Measurements from ENCODE around the gene TMEM131.
"Not testable (repeated sequence)": the region's sequence is repeated elsewhere in the genome, so short reads cannot be mapped to it uniquely, and the experiment has no call there.

The TMEM131 gene

DNA sequence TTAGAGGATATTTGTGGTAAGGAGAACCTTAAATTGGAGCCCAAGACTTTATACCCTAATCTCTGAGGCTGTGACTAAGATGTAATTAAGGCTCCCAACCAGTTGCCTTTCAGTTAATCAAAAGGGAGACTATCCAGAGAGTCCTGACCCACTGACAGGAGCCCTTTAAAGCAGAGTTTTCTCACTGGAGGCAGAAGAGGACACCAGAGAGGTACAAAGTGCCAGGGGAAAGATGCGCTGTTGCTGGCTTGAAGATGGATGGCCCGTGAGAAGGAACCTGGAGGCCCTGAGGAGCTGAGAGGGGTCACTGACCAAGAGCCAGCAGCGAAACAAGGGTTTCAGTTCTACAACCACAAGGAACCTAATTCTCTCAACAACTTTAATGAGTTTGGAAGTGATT, 137.3 kb downstream of the TMEM131 start:
- no peak for DNase-seq (ENCODE audit: low read depth, low spot score)

DNA sequence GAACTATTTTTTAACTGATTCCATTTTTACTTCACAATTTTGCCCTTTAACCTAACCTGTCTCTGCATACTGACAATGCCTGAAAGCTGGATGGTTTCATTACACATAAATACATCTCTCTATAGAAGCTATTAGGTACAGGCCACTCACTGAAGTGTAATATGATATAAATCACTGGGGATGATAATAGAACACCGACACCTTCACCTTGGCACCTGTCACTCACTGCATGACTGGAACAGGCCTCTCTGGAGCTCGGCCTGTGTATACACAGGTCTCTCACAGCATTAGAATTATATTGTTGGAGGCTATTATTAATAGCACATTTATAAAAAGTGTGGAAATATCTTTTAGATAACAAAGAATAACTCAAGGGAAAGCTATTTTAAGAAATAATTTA, 138.2 kb downstream of the TMEM131 start:
- no peak for DNase-seq (ENCODE audit: low read depth, low spot score)

DNA sequence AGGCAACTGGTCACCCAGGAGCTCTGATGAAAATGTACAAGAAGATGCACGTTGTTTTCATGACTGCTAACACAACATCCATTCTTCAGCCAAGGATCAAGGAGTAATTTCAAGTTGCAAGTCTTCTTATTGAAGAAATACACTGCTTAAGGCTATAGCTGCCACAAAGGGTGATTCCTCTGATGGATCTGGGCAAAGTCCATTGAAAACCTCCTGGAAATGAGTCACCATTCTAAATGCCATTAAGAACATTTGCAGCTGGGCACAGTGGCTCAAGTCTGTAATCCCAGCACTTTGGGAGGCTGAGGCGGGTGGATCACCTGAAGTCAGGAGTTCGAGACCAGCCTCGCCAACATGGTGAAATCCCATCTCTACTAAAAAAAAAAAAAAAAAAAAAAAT, 142.7 kb downstream of the TMEM131 start:
- DNase-seq (ENCODE audit: low read depth, low spot score) = not testable (repeated sequence)

DNA sequence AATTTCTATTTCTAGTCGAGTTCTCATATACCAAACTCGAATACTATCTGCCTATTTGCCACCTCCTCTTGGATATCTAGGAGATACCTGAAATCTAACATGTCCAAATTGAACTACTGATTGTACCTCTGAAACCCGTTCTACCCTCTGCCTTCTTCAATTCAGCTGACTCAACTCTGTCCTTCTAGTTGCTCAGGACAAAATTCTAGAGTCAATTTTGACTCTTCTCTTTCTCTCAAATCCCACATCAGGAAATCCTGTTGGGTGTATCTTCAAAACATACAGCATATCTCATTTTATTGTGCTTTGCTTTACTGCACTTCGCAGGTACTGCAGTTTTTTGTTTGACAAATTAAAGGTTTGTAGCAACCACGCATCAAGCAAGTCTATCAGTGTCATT, 144.6 kb downstream of the TMEM131 start:
- no peak for DNase-seq (ENCODE audit: low read depth, low spot score)

DNA sequence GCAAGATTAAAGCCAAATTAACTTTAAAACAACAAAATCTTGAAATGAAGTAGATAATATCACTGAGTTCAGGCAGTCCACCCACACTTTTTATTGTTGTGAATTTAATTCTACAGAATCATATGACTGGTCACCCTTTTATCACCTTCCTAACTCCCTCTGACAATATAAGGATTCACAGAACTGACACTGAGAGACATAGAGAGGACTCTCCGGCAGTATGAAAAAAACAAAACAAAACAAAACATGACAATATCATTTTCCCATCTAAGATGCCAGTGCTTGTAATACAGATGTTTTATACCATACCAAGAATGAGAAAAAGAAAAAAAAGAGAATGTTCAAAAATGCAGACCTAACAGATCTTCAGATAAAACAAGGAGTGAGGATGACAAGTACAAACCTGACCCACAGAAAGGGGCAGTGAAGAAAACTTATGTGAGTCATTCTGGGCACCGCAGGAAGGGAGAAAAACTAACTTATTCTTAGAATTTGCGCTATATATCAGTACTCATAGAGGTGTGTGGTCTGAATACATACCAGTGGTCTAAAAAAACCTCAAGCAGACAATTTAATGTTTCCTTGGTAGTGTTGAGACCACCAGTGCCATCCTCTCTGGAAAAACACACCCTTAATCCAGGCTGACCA, 145.7 kb downstream of the TMEM131 start:
- no peak for DNase-seq (ENCODE audit: low read depth, low spot score)

DNA sequence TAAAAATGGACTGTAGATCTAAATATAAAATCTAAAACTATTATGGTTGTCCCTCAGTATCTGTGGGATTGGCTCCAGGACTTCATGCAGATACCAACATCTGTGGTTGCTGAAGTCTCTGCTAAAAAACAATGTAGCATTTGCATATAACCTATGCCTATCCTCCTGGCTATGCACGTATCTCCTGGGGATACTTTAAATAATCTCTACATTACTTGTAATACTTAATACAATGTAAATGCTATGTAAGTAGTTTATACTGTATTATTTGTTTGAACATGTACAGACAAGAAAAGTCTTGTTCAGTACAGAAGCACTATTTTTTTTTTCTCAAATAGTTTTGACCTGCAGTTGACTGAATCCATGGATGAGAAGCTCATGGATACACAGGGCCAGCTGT, 147.4 kb downstream of the TMEM131 start:
- no peak for DNase-seq (ENCODE audit: low read depth, low spot score)

DNA sequence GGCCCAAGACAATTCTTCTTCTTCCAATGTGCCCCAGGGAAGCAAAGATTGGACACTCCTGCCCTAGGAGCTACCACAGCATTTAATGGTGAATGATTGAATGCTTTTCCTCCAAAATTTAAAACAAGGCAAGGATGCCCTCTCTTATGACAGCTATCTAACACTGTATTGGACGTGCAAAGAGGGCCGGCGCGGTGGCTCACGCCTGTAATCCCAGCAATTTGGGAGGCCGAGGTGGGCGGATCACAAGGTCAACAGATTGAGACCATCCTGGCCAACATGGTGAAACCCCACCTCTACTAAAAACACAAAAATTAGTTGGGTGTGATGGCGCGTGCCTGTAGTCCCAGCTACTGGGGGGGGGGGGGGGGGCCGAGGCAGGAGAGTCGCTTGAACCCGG, 149.0 kb downstream of the TMEM131 start:
- not testable (repeated sequence) for DNase-seq (ENCODE audit: low read depth, low spot score)

DNA sequence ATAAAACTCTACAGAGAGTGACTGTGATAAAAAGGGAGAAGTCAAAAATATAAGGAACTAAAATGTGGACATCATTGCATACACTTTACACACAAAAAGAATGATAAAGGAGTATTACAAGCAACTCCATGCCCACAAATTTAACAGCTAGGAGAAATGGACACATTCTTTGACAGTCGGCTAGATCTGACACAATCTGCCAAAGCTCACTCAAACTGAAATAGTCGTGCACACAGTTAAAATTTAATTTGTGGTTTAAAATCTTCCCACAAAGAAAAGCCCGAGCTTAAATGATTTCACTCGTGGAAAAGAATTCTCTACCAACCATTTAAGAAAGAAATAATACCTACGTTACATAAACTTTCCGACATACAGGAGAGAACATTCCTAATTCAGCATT, 149.9 kb downstream of the TMEM131 start:
- no peak for DNase-seq (ENCODE audit: low read depth, low spot score)

DNA sequence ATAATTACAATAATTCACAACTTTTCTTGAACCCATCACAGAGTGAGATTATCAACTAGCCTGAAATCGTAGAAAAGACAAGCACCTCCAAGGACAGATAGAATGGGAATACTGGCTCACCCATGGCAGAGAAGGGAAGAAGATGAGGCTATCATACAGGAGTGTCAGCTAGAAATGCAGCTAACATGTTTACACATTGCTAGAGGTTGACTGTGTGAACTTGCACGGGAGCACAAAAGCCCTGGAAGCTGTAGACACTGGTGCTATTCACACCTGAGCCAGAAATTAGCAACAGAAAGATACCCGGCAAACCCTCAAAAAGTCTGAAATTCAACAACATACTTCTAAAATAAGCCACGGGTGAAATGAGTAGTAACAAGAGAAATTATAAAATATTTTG, 150.6 kb downstream of the TMEM131 start:
- DNase-seq (ENCODE audit: low read depth, low spot score) = no peak

DNA sequence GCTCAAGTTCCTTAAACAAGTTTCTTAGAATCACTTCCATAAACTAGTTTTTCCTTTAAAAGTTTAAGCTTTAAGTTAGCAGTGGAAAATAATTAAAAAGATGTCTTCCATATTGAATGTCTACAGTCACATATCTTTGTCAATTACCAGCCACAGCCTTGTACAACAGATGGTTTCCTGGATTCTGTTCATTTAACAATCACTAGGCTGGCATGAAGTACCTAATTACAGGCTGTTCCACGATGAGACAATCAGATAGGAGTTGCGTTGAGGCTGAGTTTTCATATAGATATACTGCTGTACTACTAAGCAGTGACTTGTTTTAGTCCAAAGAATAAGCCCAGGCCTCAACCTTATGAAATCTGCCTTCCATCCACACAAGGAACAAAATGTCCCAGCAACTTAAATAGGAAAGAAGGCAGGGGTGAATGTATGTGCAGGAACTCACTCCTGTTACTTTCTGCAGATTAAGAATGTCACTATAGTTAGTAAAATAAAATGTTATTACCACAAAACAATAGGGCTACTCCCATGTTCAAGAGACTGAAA, 151.4 kb downstream of the TMEM131 start:
- no peak for DNase-seq (ENCODE audit: low read depth, low spot score)

DNA sequence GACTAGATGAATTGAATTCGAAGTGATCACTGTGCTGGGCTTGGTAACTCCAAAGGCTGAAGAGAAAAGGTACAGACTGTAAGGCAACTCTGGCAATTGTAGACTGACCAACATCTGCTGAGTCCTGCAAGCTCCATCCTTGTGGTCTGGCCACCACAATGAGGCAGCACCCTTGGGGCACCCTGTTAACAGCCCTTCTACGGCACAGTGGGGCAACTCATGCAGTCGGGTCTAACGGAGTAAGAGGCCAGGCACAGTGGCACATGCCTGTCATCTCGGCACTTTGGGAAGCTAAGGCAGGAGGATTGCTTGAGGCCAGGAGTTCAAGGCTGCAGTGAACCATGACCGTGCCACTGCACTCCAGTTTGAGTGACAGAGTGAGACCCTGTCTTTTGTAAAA, 155.6 kb downstream of the TMEM131 start:
- DNase-seq (ENCODE audit: low read depth, low spot score) = no peak

DNA sequence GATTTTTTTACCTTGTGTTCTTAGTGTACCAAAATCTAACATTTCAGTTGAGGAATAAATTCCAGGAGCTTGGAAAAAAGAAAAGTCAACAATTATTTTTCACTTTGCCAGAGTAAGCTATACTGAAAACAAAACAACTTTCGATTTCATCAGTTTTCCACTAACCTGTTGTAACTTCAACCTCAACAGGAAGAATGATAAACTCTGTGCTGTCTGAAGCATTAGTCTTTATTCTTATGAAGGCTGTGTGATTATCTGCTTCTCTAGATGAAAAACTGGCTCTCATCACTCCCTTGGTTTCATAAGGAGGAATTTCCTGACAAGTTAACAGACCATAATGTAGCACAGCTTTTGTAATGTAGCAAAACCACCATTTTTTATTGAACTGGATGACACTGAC, 161.1 kb downstream of the TMEM131 start:
- DNase-seq (ENCODE audit: low read depth, low spot score) = no peak

DNA sequence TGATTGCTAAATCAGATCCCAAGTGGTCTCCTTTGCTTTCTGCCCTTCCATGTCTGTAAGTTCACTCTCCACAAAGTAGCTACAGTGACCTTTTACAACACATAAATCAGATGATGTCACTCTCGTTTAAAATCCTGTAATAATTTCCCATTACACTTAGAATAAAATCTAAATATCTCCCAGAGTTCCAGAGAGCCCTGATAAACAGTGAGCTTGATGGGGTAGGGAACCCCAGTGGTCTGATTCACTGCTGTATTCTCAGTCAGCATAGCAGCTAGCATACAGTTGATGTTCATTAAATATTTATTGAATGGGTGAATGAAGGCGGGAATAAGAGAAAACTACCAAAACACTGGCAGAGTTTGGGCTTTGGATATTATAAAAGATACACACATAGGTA, 164.6 kb downstream of the TMEM131 start:
- DNase-seq (ENCODE audit: low read depth, low spot score) = no peak

DNA sequence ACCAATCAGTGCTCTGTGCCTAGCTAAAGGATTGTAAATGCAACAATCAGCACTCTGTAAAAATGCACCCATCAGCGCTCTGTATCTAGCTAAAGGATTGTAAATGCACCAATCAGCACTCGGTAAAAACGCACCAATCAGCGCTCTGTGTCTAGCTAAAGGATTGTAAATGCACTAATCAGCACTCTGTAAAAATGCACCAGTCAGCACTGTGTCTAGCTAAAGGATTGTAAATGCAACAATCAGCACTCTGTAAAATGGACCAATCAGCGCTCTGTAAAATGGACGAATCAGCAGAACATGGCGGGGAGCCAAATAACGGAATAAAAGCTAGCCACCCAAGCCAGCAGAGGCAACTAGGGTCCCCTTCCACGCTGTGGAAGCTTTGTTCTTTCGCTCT, 166.5 kb downstream of the TMEM131 start:
- not testable (repeated sequence) for DNase-seq (ENCODE audit: low read depth, low spot score)

DNA sequence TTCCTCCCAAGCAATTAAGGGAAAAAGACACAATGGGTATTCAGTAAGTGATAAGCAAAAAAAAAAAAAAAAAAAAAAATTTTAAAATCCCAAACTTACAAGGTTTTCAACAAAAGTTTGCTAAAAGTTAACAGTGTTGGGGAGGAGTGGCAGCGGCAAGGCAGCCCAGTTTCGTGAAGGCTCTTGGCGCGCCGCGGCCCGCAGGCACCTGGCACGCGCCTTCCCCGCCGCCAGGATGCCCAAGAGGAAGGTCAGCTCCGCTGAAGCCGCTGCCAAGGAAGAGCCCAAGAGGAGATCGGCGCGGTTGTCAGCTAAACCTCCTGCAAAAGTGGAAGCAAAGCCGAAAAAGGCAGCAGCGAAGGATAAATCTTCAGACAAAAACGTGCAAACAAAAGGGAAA, 168.7 kb downstream of the TMEM131 start:
- DNase-seq (ENCODE audit: low read depth, low spot score) = not testable (repeated sequence)

DNA sequence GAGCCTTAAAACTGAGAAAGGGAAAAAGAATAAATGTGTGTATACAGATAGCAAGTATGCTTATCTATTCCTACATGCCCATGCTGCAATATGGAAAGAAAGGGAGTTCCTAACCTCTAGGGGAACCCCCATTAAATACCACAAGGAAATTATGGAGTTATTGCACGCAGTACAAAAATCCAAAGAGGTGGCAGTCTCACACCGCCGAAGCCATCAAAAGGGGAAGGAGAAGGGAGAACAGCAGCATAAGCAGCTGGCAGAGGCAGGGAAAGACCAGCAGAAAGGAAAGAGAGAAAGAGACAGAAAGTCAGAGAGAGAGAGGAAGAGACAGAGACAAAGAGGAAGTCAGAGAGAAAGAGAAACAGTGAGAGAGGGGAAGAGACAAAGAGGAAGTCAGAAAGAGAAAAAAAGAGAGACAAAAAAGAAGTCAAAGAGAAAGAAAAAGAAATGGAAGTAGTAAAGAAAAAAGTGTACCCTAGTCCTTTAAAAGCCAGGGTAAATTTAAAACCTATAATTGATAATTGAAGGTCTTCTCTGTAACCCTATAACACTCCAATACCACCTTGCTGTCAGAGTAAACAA, 169.4 kb downstream of the TMEM131 start:
- not testable (repeated sequence) for DNase-seq (ENCODE audit: low read depth, low spot score)

DNA sequence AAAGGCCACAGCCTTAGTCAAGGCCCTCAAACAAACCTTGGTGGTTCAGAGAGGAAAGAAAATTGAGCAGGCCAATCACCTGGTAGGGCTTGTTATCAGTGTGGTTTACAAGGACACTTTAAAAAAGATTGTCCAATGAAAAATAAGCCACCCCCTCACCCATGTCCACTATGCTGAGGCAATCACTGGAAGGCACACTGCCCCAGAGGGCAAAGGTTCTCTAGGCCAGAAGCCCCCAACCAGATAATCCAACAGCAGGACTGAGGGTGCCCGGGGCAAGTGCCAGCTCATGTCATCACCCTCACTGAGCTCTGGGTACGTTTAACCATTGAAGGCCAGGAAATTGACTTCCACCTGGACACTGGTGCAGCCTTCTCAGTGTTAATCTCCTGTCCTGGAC, 171.7 kb downstream of the TMEM131 start:
- DNase-seq (ENCODE audit: low read depth, low spot score) = not testable (repeated sequence)

DNA sequence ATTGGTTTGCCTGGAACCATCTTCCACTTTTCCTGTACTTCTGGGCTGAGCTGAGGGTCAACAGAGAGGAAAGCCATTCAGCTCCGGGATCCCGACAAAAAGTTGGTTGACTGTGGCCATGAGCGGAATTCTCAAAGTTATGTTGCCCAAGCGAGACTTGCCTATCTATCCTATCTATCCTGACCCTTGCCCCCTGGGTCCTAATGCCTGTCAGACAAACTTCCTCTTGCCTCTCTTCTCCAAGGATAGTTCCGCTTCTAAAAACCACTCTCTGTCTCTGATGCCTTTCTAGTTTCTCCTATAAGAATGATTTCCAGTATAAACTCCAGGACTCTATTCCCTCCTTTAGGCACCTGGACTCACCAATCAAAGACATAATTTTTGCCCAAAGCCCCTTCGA, 173.9 kb downstream of the TMEM131 start:
- not testable (repeated sequence) for DNase-seq (ENCODE audit: low read depth, low spot score)

DNA sequence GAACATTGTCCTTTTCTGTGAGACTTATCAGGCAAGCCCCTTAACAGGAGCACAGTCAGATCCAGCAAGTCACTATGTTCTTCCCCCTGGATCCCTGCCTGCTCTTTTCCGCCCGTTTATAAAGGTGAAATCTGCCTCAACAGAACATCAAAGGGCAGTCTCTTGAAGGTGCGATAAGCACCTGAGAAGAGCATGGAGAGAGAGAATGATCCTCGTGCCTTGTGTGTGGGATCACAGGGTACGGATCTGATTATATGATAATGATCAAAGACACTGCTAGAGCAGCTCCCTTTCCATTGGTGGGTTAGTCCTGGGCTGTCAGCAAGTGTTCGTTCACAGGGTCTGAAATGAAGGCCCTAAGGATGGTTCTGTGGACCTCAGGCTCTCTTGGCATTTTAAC, 176.0 kb downstream of the TMEM131 start:
- no peak for DNase-seq (ENCODE audit: low read depth, low spot score)

DNA sequence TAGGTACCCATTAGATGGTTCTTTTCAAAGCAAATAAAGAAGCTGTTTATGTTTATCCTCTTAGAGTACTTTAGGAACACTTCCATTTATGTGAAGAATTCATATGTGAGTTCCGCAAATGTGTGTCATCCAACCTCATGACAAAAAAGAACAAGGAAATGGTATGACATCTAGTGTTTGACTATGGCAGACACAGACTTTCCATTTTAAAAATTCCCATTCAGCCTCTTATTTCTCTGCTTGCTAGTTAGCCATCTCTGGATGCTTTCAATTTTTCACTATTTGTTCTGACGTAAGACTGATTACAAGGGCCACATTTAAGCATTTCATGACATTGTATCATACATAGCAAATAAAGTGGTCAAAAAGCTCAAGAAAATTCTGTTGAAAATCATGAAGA, 179.3 kb downstream of the TMEM131 start:
- no peak for DNase-seq (ENCODE audit: low read depth, low spot score)

DNA sequence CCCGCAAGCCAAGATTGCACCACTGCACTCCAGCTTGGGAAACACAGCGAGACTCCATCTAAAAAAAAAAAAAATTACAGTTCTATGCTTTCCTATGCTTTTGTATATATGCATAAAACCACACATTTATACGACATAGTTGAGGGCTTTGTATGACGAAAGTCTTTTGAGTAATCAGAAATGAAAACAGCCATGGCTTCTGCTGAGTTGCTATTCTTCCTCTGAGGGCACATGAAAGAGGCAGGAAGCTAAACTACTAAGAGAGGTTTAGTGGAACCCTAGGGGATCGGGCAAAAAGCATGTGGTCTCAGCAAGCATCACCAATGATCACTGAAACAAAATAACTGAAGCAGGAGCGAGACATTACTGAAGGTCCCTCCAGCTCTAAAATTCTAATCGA, 182.8 kb downstream of the TMEM131 start:
- no peak for DNase-seq (ENCODE audit: low read depth, low spot score)

DNA sequence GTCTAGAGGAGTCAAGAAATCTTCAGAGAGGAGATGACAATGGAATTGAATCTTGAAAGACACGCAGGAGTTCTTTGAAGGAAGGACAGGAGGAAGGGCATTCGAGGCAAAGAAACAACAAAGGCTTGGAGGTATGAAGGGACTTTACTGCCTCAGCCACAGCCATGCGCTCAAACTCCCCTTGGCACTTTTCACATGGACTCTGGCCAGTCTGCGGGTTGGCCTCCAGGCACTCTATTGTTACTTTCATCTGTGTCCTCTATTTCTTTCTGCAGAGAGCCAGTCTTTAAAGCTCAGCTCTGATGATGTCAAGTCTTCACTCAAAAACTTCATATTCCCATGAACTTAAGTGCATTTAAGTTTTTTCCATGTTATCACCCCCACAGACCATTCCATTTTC, 186.9 kb downstream of the TMEM131 start:
- DNase-seq (ENCODE audit: low read depth, low spot score) = no peak
